Activated CD8-positive, alpha-beta memory T cell treated with anti-CD3 and anti-CD28 coated beads, Interleukin-2, amount 50 U/mL, for 1 hour (primary cell): Measurements from ENCODE around the gene HINFP.
"Not testable (repeated sequence)": the region's sequence is repeated elsewhere in the genome, so short reads cannot be mapped to it uniquely, and the experiment has no call there.

Experiments
- DNase-seq: peaks from one replicate; pipeline ENCODE4 v3.0.0-alpha.2; 2020; ENCODE audit errors: extremely low read depth

HINFP gene

GRCh38 chr11:119117004-119117706, 4.2 kb upstream of the HINFP start:
- no peak for DNase-seq

- no peak for DNase-seq
These were observed 3.2 kb upstream of the HINFP start for GRCh38 chr11:119118227-119118626.

GRCh38 chr11:119118946-119119345, 2.4 kb upstream of the HINFP start:
- DNase-seq = no peak

- no peak for DNase-seq
These were observed 757 bp upstream of the HINFP start for GRCh38 chr11:119120639-119121007.

DNA sequence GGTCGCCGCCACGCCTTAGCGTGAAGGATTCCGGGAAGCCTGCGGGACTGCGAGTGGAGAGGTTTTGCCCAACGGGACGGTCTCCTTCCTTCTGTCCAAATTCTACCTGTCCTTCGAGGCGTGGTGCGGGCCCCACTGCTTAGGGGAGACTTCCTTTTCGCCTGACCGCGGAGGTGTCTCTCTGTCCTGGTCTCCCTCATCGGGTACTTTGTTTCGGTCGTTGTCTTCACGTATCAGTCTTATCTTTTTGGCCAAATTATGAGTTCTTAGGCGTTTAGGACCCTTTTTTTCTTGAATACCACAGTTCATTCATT, 388 bp downstream of the HINFP start:
- DNase-seq = no peak

GRCh38 chr11:119125821-119126220, 4.4 kb downstream of the HINFP start:
- DNase-seq = no peak

GRCh38 chr11:119126675-119127268, 5.4 kb downstream of the HINFP start:
- no peak for DNase-seq

DNA sequence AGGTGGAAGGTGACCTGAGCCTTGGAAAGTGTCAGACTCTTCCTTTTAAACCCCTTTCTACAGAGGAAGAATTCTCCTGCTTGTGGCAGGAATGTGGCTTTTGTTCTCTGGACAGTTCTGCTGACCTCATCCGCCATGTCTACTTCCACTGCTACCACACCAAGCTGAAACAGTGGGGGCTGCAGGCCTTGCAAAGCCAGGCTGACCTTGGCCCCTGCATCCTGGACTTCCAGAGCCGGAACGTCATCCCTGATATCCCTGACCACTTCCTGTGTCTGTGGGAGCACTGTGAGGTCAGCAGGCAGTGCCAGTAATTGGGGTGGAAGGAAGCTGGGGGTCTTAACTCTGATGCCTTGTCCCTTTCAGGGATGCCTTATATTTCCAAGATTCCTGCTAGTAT, 9.3 kb downstream of the HINFP start:
- no peak for DNase-seq

DNA sequence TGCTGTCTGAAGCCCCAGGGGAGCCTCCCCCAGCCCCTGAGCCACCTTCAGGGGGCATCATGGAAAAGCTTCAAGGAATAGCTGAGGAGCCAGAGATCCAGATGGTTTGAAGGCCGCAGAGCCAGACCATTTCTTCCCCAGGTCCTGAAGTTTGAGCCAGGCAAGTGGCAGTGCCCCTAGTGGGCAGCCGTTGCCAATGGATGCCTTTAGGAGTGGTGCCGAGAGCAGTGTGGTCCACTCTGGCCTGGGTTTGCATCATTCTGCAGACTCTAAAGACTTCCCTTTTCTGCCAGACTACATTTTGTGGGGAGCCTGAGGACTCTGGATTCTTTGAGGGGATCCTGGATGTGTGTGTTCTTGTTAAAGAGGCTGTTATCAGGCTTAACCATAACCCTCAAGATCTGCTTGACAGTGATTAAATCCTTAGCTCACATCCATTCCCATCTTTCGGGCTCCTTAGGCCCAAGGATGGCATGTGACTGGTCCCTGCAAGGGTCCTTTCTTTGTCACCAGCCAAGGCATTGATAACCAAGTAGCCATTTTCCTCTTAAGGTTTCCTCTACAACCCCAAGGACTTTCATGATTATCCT, 13.1 kb downstream of the HINFP start:
- DNase-seq = no peak

GRCh38 chr11:119139276-119139675, 17.9 kb downstream of the HINFP start:
- DNase-seq = not testable (repeated sequence)

GRCh38 chr11:119144825-119145486, 23.6 kb downstream of the HINFP start:
- no peak for DNase-seq

DNA sequence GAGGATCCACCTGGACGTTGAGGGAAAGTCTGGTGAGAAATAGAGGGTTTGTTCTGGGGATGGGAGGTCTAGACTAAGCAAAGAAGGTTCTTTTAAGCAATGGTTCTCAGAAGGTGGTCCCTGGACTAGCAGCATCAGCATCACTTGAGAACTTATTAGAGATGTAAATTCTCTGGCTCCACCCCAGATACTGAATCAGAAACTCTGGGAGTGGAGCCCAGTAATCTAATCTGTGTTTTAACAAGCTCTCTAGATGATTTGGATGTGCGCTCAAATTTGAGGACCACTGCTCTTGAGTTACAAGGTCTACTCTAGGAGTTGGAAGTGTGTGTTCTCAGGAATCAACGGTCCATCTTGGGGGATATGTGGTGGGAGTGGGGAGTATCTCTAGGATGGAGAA, 24.2 kb downstream of the HINFP start:
- no peak for DNase-seq

GRCh38 chr11:119147604-119148333, 26.4 kb downstream of the HINFP start:
- no peak for DNase-seq

- DNase-seq = no peak
These were observed 27.3 kb downstream of the HINFP start for GRCh38 chr11:119148720-119149017.

- no peak for DNase-seq
These were observed 27.8 kb downstream of the HINFP start, which contains the start of gene ABCG4 for GRCh38 chr11:119149018-119149785. Gene ABCG4 (plus strand): TSS chr11:119149052. CDS start chr11:119149966, 914 bp downstream.

- DNase-seq = no peak
These were observed 28.5 kb downstream of the HINFP start for GRCh38 chr11:119149786-119150275.

- DNase-seq = no peak
These were observed 30.7 kb downstream of the HINFP start for GRCh38 chr11:119152043-119152442.

DNA sequence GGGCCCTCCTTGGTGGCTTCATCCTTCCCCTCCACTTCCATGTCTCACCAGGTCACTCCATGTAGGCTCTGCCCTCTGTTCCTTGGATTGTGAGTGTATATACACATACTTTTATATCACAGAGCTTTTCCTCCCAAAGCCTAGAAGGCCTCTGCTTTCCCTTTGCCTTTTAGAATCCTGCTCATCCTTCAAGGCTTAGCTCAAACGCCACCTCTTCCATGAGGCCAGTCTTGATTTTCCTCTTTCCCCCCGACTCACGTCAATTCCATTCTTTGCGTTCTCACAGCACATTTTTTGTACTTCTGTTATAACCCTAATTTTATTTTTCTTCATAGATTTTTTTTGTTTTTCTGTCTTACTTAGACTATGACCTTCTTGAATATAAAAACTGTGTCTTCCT, 31.2 kb downstream of the HINFP start:
- DNase-seq = no peak

- no peak for DNase-seq
These were observed 31.9 kb downstream of the HINFP start for GRCh38 chr11:119153049-119153818.

- DNase-seq = no peak
These were observed 32.8 kb downstream of the HINFP start for GRCh38 chr11:119154178-119154577.
